ENCODE data around the gene KRTAP10-7. TPM values are rescaled to one million over a fixed set of nuclear protein-coding genes. Genes with fewer than 3 reads are reported as not detected.
A peak's percentile ranks its signal among the peaks of the same experiment; 100 is the strongest.
"Not testable (repeated sequence)": the region's sequence is repeated elsewhere in the genome, so short reads cannot be mapped to it uniquely, and the experiment has no call there.

The KRTAP10-7 gene
- total RNA-seq, 1 experiment from 2014 or later, result not detected

GRCh38 chr21:44568667-44569556, 31.5 kb upstream of the KRTAP10-7 start:
- H3K4me1 ChIP-seq (ENCODE audit: low read length), result peaks cover 11% of the 10 kb centered on the region
- 0 out of 2 replicates have a peak overlapping the region, but pooled peaks have one; percentile 20 for H2AFZ ChIP-seq (ENCODE audit: low read length)
- no peak overlapping the region for H3K27ac ChIP-seq (ENCODE audit: low read length)
- H4K20me1 ChIP-seq (ENCODE audit: insufficient read depth, low read depth, low read length), result no peaks in the 10 kb centered on the region
- H3K36me3 ChIP-seq (ENCODE audit: insufficient read depth, low read length), result no peaks in the 10 kb centered on the region
- no peaks in the 10 kb centered on the region for H3K27me3 ChIP-seq (ENCODE audit: low read length)
- H3K4me2 ChIP-seq (ENCODE audit: low read depth, low read length, poor library complexity, severe bottlenecking), result no peak overlapping the region
- no peaks in the 10 kb centered on the region for H3K9me2 ChIP-seq (replicated peaks; ENCODE audit: insufficient read depth, low read length)
- H3K4me3 ChIP-seq (ENCODE audit: low read length), result no peak overlapping the region
- H3K9me3 ChIP-seq (ENCODE audit: low read length), result no peaks in the 10 kb centered on the region
- H3K9ac ChIP-seq (ENCODE audit: low read length), result no peak overlapping the region
- peak; percentile 48 for DNase-seq
- no peaks in the 10 kb centered on the region for H3K79me2 ChIP-seq (ENCODE audit: low read length)

GRCh38 chr21:44569861-44570517, 30.4 kb upstream of the KRTAP10-7 start:
- no peak for DNase-seq
- H3K36me3 ChIP-seq (ENCODE audit: insufficient read depth, low read length), result no peaks in the 10 kb centered on the region
- no peak overlapping the region for H3K27ac ChIP-seq (ENCODE audit: low read length)
- H3K9ac ChIP-seq (ENCODE audit: low read length), result no peak overlapping the region
- H3K9me3 ChIP-seq (ENCODE audit: low read length), result no peaks in the 10 kb centered on the region
- H4K20me1 ChIP-seq (ENCODE audit: insufficient read depth, low read depth, low read length), result no peaks in the 10 kb centered on the region
- no peak overlapping the region for H3K4me2 ChIP-seq (ENCODE audit: low read depth, low read length, poor library complexity, severe bottlenecking)
- H3K4me1 ChIP-seq (ENCODE audit: low read length), result peaks cover 11% of the 10 kb centered on the region
- H2AFZ ChIP-seq (ENCODE audit: low read length), result no peak overlapping the region
- H3K27me3 ChIP-seq (ENCODE audit: low read length), result no peaks in the 10 kb centered on the region
- H3K4me3 ChIP-seq (ENCODE audit: low read length), result no peak overlapping the region
- no peaks in the 10 kb centered on the region for H3K79me2 ChIP-seq (ENCODE audit: low read length)
- H3K9me2 ChIP-seq (replicated peaks; ENCODE audit: insufficient read depth, low read length), result no peaks in the 10 kb centered on the region

- H3K4me2 ChIP-seq (ENCODE audit: low read depth, low read length, poor library complexity, severe bottlenecking), result no peak overlapping the region
- no peak for DNase-seq
Measured at GRCh38 chr21:44571296-44571695, 29.1 kb upstream of the KRTAP10-7 start.

GRCh38 chr21:44571844-44572782, 28.3 kb upstream of the KRTAP10-7 start:
- no peak overlapping the region for H3K4me3 ChIP-seq (ENCODE audit: low read length)
- no peaks in the 10 kb centered on the region for H3K36me3 ChIP-seq (ENCODE audit: insufficient read depth, low read length)
- no peaks in the 10 kb centered on the region for H3K9me2 ChIP-seq (replicated peaks; ENCODE audit: insufficient read depth, low read length)
- no peaks in the 10 kb centered on the region for H3K9me3 ChIP-seq (ENCODE audit: low read length)
- H3K27me3 ChIP-seq (ENCODE audit: low read length), result no peaks in the 10 kb centered on the region
- H3K27ac ChIP-seq (ENCODE audit: low read length), result no peak overlapping the region
- no peak overlapping the region for H2AFZ ChIP-seq (ENCODE audit: low read length)
- no peaks in the 10 kb centered on the region for H3K79me2 ChIP-seq (ENCODE audit: low read length)
- H3K4me1 ChIP-seq (ENCODE audit: low read length), result no peaks in the 10 kb centered on the region; the same call in 1 of the 2 replicates
- DNase-seq, result no peak
- no peak overlapping the region for H3K4me2 ChIP-seq (ENCODE audit: low read depth, low read length, poor library complexity, severe bottlenecking)
- H3K9ac ChIP-seq (ENCODE audit: low read length), result no peak overlapping the region
- no peaks in the 10 kb centered on the region for H4K20me1 ChIP-seq (ENCODE audit: insufficient read depth, low read depth, low read length)

More at GRCh38 chr21:44571296-44571695, 29.1 kb upstream of the KRTAP10-7 start:
- H4K20me1 ChIP-seq (ENCODE audit: insufficient read depth, low read depth, low read length), result no peaks in the 10 kb centered on the region
- no peak overlapping the region for H3K27ac ChIP-seq (ENCODE audit: low read length)
- no peaks in the 10 kb centered on the region for H3K36me3 ChIP-seq (ENCODE audit: insufficient read depth, low read length)
- no peaks in the 10 kb centered on the region for H3K27me3 ChIP-seq (ENCODE audit: low read length)
- peaks cover 8% of the 10 kb centered on the region for H3K4me1 ChIP-seq (ENCODE audit: low read length)
- H3K9me2 ChIP-seq (replicated peaks; ENCODE audit: insufficient read depth, low read length), result no peaks in the 10 kb centered on the region
- H3K9ac ChIP-seq (ENCODE audit: low read length), result no peak overlapping the region
- no peak overlapping the region for H3K4me3 ChIP-seq (ENCODE audit: low read length)
- H3K79me2 ChIP-seq (ENCODE audit: low read length), result no peaks in the 10 kb centered on the region
- H2AFZ ChIP-seq (ENCODE audit: low read length), result no peak overlapping the region
- H3K9me3 ChIP-seq (ENCODE audit: low read length), result no peaks in the 10 kb centered on the region

GRCh38 chr21:44572959-44573583, 27.3 kb upstream of the KRTAP10-7 start:
- H4K20me1 ChIP-seq (ENCODE audit: insufficient read depth, low read depth, low read length), result no peaks in the 10 kb centered on the region
- no peak overlapping the region for H3K4me3 ChIP-seq (ENCODE audit: low read length)
- H3K36me3 ChIP-seq (ENCODE audit: insufficient read depth, low read length), result no peaks in the 10 kb centered on the region
- DNase-seq, result no peak
- H3K9me2 ChIP-seq (replicated peaks; ENCODE audit: insufficient read depth, low read length), result no peaks in the 10 kb centered on the region
- no peak overlapping the region for H2AFZ ChIP-seq (ENCODE audit: low read length)
- no peaks in the 10 kb centered on the region for H3K9me3 ChIP-seq (ENCODE audit: low read length)
- no peaks in the 10 kb centered on the region for H3K79me2 ChIP-seq (ENCODE audit: low read length)
- no peaks in the 10 kb centered on the region; the same call in 1 of the 2 replicates for H3K4me1 ChIP-seq (ENCODE audit: low read length)
- H3K9ac ChIP-seq (ENCODE audit: low read length), result no peak overlapping the region
- H3K27me3 ChIP-seq (ENCODE audit: low read length), result no peaks in the 10 kb centered on the region
- no peak overlapping the region for H3K4me2 ChIP-seq (ENCODE audit: low read depth, low read length, poor library complexity, severe bottlenecking)
- no peak overlapping the region for H3K27ac ChIP-seq (ENCODE audit: low read length)

GRCh38 chr21:44573630-44574456, 26.6 kb upstream of the KRTAP10-7 start, which contains the start of gene KRTAP10-4:
Gene KRTAP10-4 (plus strand): TSS chr21:44573729. CDS start chr21:44573759, 30 bp downstream.
- H3K4me1 ChIP-seq (ENCODE audit: low read length); H4K20me1 ChIP-seq (ENCODE audit: insufficient read depth, low read depth, low read length); DNase-seq; H3K4me2 ChIP-seq (ENCODE audit: low read depth, low read length, poor library complexity, severe bottlenecking); H3K9me3 ChIP-seq (ENCODE audit: low read length); H3K79me2 ChIP-seq (ENCODE audit: low read length); H3K9ac ChIP-seq (ENCODE audit: low read length); H3K27ac ChIP-seq (ENCODE audit: low read length); H3K36me3 ChIP-seq (ENCODE audit: insufficient read depth, low read length); H2AFZ ChIP-seq (ENCODE audit: low read length); H3K27me3 ChIP-seq (ENCODE audit: low read length); H3K9me2 ChIP-seq (replicated peaks; ENCODE audit: insufficient read depth, low read length); H3K4me3 ChIP-seq (ENCODE audit: low read length): not testable (repeated sequence)

All from Karpas-422 (cell line).